Endothelial cell of umbilical vein (primary cell): ENCODE measurements around the gene SLCO2A1.

Experiments
- EZH2 ChIP-seq: IDR thresholded peaks from 2 replicates; pipeline ENCODE4 v1.6.1; 2012; ENCODE audit warnings: borderline replicate concordance, low read depth, mild to moderate bottlenecking, moderate library complexity, low read length, inconsistent platforms; ENCODE audit not compliant: severe bottlenecking
- FOS ChIP-seq: IDR thresholded peaks from 2 replicates; pipeline ENCODE4 v1.6.1; 2011; ENCODE audit warnings: mild to moderate bottlenecking, low read length, moderate library complexity, borderline replicate concordance; ENCODE audit not compliant: insufficient read depth
- JUN ChIP-seq: IDR thresholded peaks from 2 replicates; pipeline ENCODE4 v1.6.1; 2011; ENCODE audit warnings: borderline replicate concordance, low read depth; ENCODE audit not compliant: insufficient read length, insufficient read depth
- MYC ChIP-seq: IDR thresholded peaks from one replicate; pipeline ENCODE4 v1.6.1; 2011; ENCODE audit warnings: mild to moderate bottlenecking, low read depth, low read length
- POLR2A ChIP-seq: IDR thresholded peaks from 2 replicates; pipeline ENCODE4 v1.6.1; 2012; ENCODE audit warnings: low read depth, mild to moderate bottlenecking, control low read depth, low read length
- POLR2AphosphoS5 ChIP-seq: IDR thresholded peaks from 2 replicates; pipeline ENCODE4 v1.6.1; 2012; ENCODE audit warnings: low read depth, mild to moderate bottlenecking, control low read depth, low read length, moderate library complexity; ENCODE audit not compliant: insufficient read depth
- TF ChIP-seq, protein P1 (sequence below), 2 donors: IDR thresholded peaks; 1 replicate in 1 of 2; 2 replicates in 1 of 2; pipeline ENCODE4 v1.5.1; 2011; ENCODE audit warnings: low read length in 2 of 2, mild to moderate bottlenecking in 2 of 2, moderate library complexity in 2 of 2, control low read depth in 1 of 2, inconsistent platforms in 1 of 2, low read depth in 1 of 2; ENCODE audit not compliant: insufficient read depth in 1 of 2; ENCODE audit errors: extremely low read depth in 1 of 2
- TF ChIP-seq, protein P2 (sequence below): IDR thresholded peaks from 2 replicates; pipeline ENCODE4 v1.6.1; 2011; ENCODE audit not compliant: insufficient read depth, insufficient read length

DNA sequence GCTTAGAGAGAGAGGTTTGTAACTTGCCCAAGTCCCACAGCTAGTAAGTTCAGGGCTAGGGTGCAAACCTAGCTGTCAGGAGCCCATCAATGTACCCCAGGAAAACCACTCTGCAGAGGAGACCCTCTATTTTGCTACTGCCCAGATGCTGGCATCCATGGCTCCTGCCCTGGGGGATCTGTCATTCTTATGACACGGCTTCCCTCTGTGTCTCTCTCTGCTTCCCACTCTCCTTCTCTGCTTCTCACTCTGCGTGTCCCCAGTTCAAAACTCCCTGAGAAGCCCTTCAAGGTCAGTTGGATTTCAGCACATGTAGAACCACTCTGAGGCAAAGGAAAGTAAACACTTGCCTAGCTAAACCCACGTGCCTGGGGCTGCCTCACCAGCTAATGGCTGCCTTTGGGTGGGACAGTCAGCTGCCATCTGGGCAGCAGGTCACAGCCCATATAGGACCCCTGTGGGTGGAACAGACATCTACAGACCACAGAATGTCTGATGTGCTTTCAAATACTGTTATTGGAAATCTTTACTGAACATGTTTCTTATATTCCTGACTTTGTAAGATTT lies 29.4 kb upstream of the SLCO2A1 start:
- TF ChIP-seq, protein P1, sequence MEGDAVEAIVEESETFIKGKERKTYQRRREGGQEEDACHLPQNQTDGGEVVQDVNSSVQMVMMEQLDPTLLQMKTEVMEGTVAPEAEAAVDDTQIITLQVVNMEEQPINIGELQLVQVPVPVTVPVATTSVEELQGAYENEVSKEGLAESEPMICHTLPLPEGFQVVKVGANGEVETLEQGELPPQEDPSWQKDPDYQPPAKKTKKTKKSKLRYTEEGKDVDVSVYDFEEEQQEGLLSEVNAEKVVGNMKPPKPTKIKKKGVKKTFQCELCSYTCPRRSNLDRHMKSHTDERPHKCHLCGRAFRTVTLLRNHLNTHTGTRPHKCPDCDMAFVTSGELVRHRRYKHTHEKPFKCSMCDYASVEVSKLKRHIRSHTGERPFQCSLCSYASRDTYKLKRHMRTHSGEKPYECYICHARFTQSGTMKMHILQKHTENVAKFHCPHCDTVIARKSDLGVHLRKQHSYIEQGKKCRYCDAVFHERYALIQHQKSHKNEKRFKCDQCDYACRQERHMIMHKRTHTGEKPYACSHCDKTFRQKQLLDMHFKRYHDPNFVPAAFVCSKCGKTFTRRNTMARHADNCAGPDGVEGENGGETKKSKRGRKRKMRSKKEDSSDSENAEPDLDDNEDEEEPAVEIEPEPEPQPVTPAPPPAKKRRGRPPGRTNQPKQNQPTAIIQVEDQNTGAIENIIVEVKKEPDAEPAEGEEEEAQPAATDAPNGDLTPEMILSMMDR (IDR thresholded peaks at IDR 0.05; ENCODE audit: extremely low read depth in 1 of 2, insufficient read depth in 1 of 2, low read depth in 1 of 2, low read length in 2 of 2): no peak
- TF ChIP-seq, protein P2, sequence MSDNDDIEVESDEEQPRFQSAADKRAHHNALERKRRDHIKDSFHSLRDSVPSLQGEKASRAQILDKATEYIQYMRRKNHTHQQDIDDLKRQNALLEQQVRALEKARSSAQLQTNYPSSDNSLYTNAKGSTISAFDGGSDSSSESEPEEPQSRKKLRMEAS: no peak
- no peak for TF ChIP-seq JUN
- no peak for TF ChIP-seq EZH2
- TF ChIP-seq POLR2A: no peak
- TF ChIP-seq FOS: no peak
- TF ChIP-seq POLR2AphosphoS5: no peak
- TF ChIP-seq MYC: no peak
